IMR-90 (cell line): ENCODE data around the gene RAB3C. TPM values are rescaled to one million over a fixed set of nuclear protein-coding genes. Genes with fewer than 3 reads are reported as not detected.

ENCODE experiments used
- ATAC-seq: fragments of 200-7000 bp; cut with Tn5 transposase; 2 replicates; pipeline ENCODE4 v1.9.1; 2020; ENCODE audit warnings: low read depth, mild to moderate bottlenecking, moderate library complexity
- BruUV-seq: library from RNA; stranded (reverse); fragments of 400-500 nt; replicated peaks from 2 replicates; lab custom pipeline; 2021; lab: Mats Ljungman, UMichigan
- CTCF ChIA-PET: fragments of 300-600 bp; formaldehyde crosslinking; extraction: SDS; loops from one replicate; lab custom pipeline; 2021; ENCODE audit warnings: antibody characterized with exemption; lab: Yijun Ruan, JAX
- POLR2A ChIA-PET: fragments of 300-600 bp; sonication (Branson Sonifier 250); formaldehyde crosslinking; loops from one replicate; lab custom pipeline; 2022; ENCODE audit warnings: antibody characterized with exemption; ENCODE audit not compliant: unreplicated experiment; lab: Charles Lee
- DNase-seq: peaks from one replicate; pipeline ENCODE4 v3.0.0; 2013
- H2AFZ ChIP-seq: replicated peaks from 2 replicates; pipeline ENCODE3; 2013; ENCODE audit warnings: low read length, mild to moderate bottlenecking; ENCODE audit not compliant: poor library complexity
- H2AK5ac ChIP-seq: 2 replicates; pipeline ENCODE4 v1.6.1; 2013; ENCODE audit warnings: low read depth, low read length, inconsistent platforms
- H2AK9ac ChIP-seq: replicated peaks from 2 replicates; pipeline ENCODE3; 2013; ENCODE audit warnings: mild to moderate bottlenecking, low read depth, low read length, moderate library complexity; ENCODE audit not compliant: poor library complexity
- H2BK120ac ChIP-seq: 2 replicates; pipeline ENCODE4 v1.6.1; 2013; ENCODE audit warnings: low read depth, low read length, inconsistent platforms
- H2BK15ac ChIP-seq: 3 replicates; pipeline ENCODE4 v1.6.1; 2013; ENCODE audit warnings: low read depth, low read length, inconsistent platforms
- H2BK20ac ChIP-seq: 2 replicates; pipeline ENCODE4 v1.6.1; 2013; ENCODE audit warnings: low read depth, mild to moderate bottlenecking, inconsistent platforms, low read length, moderate library complexity
- H2BK5ac ChIP-seq: 2 replicates; pipeline ENCODE4 v1.6.1; 2013; ENCODE audit warnings: mild to moderate bottlenecking, low read depth, low read length, inconsistent platforms; ENCODE audit not compliant: poor library complexity, severe bottlenecking
- H3K14ac ChIP-seq: replicated peaks from 2 replicates; pipeline ENCODE4 v1.6.1; 2013; ENCODE audit warnings: low read depth, low read length, inconsistent platforms
- H3K18ac ChIP-seq: 2 replicates; pipeline ENCODE4 v1.6.1; 2013; ENCODE audit warnings: low read depth, low read length, control low read depth
- H3K23ac ChIP-seq: 2 replicates; pipeline ENCODE4 v1.6.1; 2013; ENCODE audit warnings: low read depth, low read length, inconsistent platforms
- H3K27ac ChIP-seq: 2 replicates; pipeline ENCODE4 v1.5.1; 2013; ENCODE audit warnings: mild to moderate bottlenecking, control low read depth, low read length; ENCODE audit not compliant: insufficient read depth
- H3K27me3 ChIP-seq: 2 replicates; pipeline ENCODE4 v1.6.1; 2013; ENCODE audit warnings: low read length; ENCODE audit not compliant: control insufficient read depth, insufficient read depth
- H3K36me3 ChIP-seq: 2 replicates; pipeline ENCODE4 v1.6.1; 2013; ENCODE audit warnings: low read length, mixed read lengths; ENCODE audit not compliant: control insufficient read depth, insufficient read depth
- H3K4ac ChIP-seq: 2 replicates; pipeline ENCODE4 v1.6.1; 2013; ENCODE audit warnings: low read depth, low read length, inconsistent platforms
- H3K4me1 ChIP-seq: 2 replicates; pipeline ENCODE4 v1.6.1; 2013; ENCODE audit warnings: low read length, mixed read lengths; ENCODE audit not compliant: control insufficient read depth, insufficient read depth
- H3K4me2 ChIP-seq: 2 replicates; pipeline ENCODE4 v1.6.1; 2013; ENCODE audit warnings: low read depth, mild to moderate bottlenecking, control low read depth, low read length, moderate library complexity
- H3K4me3 ChIP-seq: 2 replicates; pipeline ENCODE4 v1.5.1; 2013; ENCODE audit warnings: low read depth, mild to moderate bottlenecking, control low read depth, low read length, moderate library complexity; ENCODE audit not compliant: insufficient read depth
- H3K56ac ChIP-seq: 2 replicates; pipeline ENCODE4 v1.6.1; 2013; ENCODE audit warnings: low read length, inconsistent platforms; ENCODE audit not compliant: insufficient read depth; ENCODE audit errors: extremely low read depth
- H3K79me1 ChIP-seq, 2 experiments: 2 replicates each; pipeline ENCODE4 v1.6.1; 2013; ENCODE audit warnings: low read length in 2 of 2, inconsistent platforms in 1 of 2, low read depth in 1 of 2
- H3K9ac ChIP-seq: 2 replicates; pipeline ENCODE4 v1.6.1; 2013; ENCODE audit warnings: low read depth, low read length, control low read depth
- H3K9me1 ChIP-seq: 2 replicates; pipeline ENCODE4 v1.6.1; 2013; ENCODE audit warnings: low read length, inconsistent platforms; ENCODE audit not compliant: insufficient read depth
- H3K9me3 ChIP-seq: 2 replicates; pipeline ENCODE4 v1.6.1; 2013; ENCODE audit warnings: low read length; ENCODE audit not compliant: control insufficient read depth, insufficient read depth
- H4K20me1 ChIP-seq: 2 replicates; pipeline ENCODE4 v1.6.1; 2013; ENCODE audit warnings: low read length, inconsistent platforms; ENCODE audit not compliant: insufficient read depth
- H4K5ac ChIP-seq: 2 replicates; pipeline ENCODE4 v1.6.1; 2013; ENCODE audit warnings: mild to moderate bottlenecking, low read depth, low read length, control low read depth
- H4K8ac ChIP-seq, 2 experiments: 2 replicates each; pipeline ENCODE4 v1.6.1; 2013; ENCODE audit warnings: low read depth in 2 of 2, low read length in 2 of 2, control low read depth in 1 of 2, inconsistent platforms in 1 of 2
- H4K91ac ChIP-seq: 2 replicates; pipeline ENCODE4 v1.6.1; 2013; ENCODE audit warnings: low read depth, low read length, inconsistent platforms; ENCODE audit not compliant: insufficient read depth
- BHLHE40 ChIP-seq: fragments of 150-350 bp; IDR thresholded peaks from 2 replicates; pipeline ENCODE4 v1.6.1; 2016; ENCODE audit warnings: mild to moderate bottlenecking, low read depth, low read length
- CEBPB ChIP-seq: IDR thresholded peaks from 2 replicates; pipeline ENCODE4 v1.6.1; 2012; ENCODE audit warnings: low read depth, low read length, improper control_type of control experiment
- MAFK ChIP-seq: IDR thresholded peaks from 2 replicates; pipeline ENCODE4 v1.6.1; 2012; ENCODE audit warnings: low read depth, low read length, improper control_type of control experiment
- MXI1 ChIP-seq: IDR thresholded peaks from 2 replicates; pipeline ENCODE4 v1.6.1; 2012; ENCODE audit warnings: low read depth, mild to moderate bottlenecking, low read length, moderate library complexity, borderline replicate concordance
- NFE2L2 ChIP-seq: fragments of 150-350 bp; IDR thresholded peaks from 2 replicates; pipeline ENCODE4 v1.6.1; 2016; ENCODE audit warnings: low read depth, mild to moderate bottlenecking, low read length
- POLR2A ChIP-seq: IDR thresholded peaks from 2 replicates; pipeline ENCODE4 v1.6.1; 2012; ENCODE audit warnings: mild to moderate bottlenecking, low read depth, low read length
- RAD21 ChIP-seq: IDR thresholded peaks from 2 replicates; pipeline ENCODE4 v1.6.1; 2012; ENCODE audit warnings: low read length, improper control_type of control experiment
- RFX5 ChIP-seq: IDR thresholded peaks from 2 replicates; pipeline ENCODE4 v1.8.0; 2012; ENCODE audit warnings: low read depth, mild to moderate bottlenecking, low read length, moderate library complexity
- SMC3 ChIP-seq: fragments of 150-350 bp; IDR thresholded peaks from 2 replicates; pipeline ENCODE4 v1.6.1; 2016; ENCODE audit warnings: low read depth, mild to moderate bottlenecking, antibody characterized with exemption, low read length, moderate library complexity
- dilution Hi-C: fragments of 300-500 bp; cut with HindIII; formaldehyde crosslinking; loops from one replicate; pipeline ENCODE4 v1.14.3; 2018; ENCODE audit warnings: low sequenced_read_pairs; ENCODE audit not compliant: unreplicated experiment
- in situ Hi-C: fragments of 300-500 bp; cut with MboI; formaldehyde crosslinking; loops from 3 replicates; pipeline ENCODE4 v1.14.3; 2019; ENCODE audit warnings: low sequenced_read_pairs, inconsistent platforms, mixed read lengths
- intact Hi-C: fragments of 100-400 bp; cut with micrococcal nuclease; formaldehyde crosslinking; loops from 2 replicates; pipeline ENCODE4 v1.10.0; 2022
- polyA plus RNA-seq, 3 experiments: library from polyadenylated mRNA; depleted of rRNA; stranded (reverse); fragments of >200 nt; gene quantifications; 2 replicates each; pipeline ENCODE4 v1.2.3, GENCODE V29; 2012; ENCODE audit warnings: low replicate concordance in 1 of 3
- total RNA-seq: library from RNA; depleted of rRNA; stranded (reverse); fragments of >200 nt; gene quantifications from 2 replicates; pipeline ENCODE4 v1.2.3, GENCODE V29; 2012
- TF ChIP-seq, protein P1 (sequence below): fragments of 150-350 bp; IDR thresholded peaks from 2 replicates; pipeline ENCODE4 v1.6.1; 2016; ENCODE audit warnings: low read depth, mild to moderate bottlenecking, low read length, moderate library complexity, borderline replicate concordance
- TF ChIP-seq, protein P2 (sequence below): fragments of 150-350 bp; IDR thresholded peaks from 2 replicates; pipeline ENCODE4 v1.6.1; 2017; ENCODE audit warnings: mild to moderate bottlenecking, antibody characterized with exemption, low read length, low read depth

The RAB3C gene
- total and polyA plus RNA-seq, 2 of the 4 experiments (the other 2 are of a cell fraction) = not detected

DNA sequence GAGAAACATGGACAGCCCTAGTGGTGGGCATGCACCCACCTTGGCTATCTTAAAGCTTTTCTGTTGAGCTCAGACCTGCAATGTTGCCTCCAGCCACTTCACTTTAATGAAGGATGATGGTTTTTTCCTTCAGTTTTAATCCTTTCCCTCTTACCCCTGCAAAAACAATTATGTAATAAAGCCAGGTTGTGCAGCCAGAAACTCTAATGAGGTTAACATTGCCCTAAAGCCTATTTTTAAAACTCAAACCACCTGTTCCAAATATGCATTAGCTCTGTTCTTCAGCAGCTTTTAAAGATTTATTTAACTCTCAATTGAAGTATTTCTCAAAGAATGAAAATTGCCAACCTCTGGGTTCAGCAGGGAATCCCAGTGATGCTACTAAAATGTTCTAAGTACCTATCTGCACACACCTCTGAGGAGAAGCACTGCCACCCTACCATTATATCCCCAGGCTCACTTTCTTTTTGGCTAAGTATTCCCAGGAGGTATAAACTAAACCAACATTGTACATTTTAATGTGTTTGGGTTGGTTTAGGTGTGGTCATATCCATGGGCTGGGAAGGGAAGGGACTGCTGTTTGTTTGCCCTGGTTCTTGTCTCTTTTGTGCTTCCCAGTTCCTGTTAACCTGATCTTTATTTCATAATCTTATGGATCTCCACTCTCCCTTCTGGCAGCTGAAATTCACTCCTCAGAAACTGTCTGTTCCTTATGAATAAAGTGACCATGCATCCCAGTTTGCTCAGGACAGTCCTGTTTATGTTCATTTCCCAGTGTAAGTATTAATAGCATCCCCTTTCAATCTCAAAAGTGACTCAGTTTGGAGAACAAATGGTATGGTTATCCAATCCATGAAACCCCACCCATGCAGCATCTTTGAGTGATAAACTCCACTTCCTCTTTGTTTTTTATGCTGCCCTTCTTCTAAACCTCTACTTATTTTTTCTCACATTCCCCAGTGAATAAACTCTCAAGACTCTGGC lies 251.7 kb downstream of the RAB3C start:
- Histone ChIP-seq H4K8ac (no peak overlapping the region), H3K18ac (no peak overlapping the region), H3K4me1 (no peaks in the 10 kb centered on the region), H3K9me1 (no peaks in the 10 kb centered on the region), H3K36me3 (no peaks in the 10 kb centered on the region), H3K9me3 (no peaks in the 10 kb centered on the region), H2AFZ (no peak overlapping the region), H2AK9ac (no peak overlapping the region), H4K91ac (no peak overlapping the region), H2BK20ac (no peak overlapping the region), H3K27me3 (no peaks in the 10 kb centered on the region), H2BK120ac (no peak overlapping the region), H4K5ac (no peak overlapping the region), H3K27ac (no peak overlapping the region), H3K9ac (no peak overlapping the region), H2BK5ac (no peak overlapping the region), H3K56ac (no peak overlapping the region), H3K14ac (no peak overlapping the region), H3K23ac (no peak overlapping the region), H3K79me1 (no peaks in the 10 kb centered on the region), H2BK15ac (no peak overlapping the region), H3K4ac (no peak overlapping the region), H4K20me1 (no peaks in the 10 kb centered on the region), H3K4me3 (no peak overlapping the region), H3K4me2 (no peak overlapping the region), H2AK5ac (no peak overlapping the region)
- in situ Hi-C loops (no loop called here), intact Hi-C loops (no loop called here), dilution Hi-C loops (no loop called here)
- DNase-seq (no peak), ATAC-seq (no peak)
- ChIA-PET POLR2A (no interaction called here), CTCF (interaction anchor here (0.6 kb wide), 1 partner anchor 546 kb away, joined by 3 read pairs; no protein-coding TSS in a partner anchor)
- TF ChIP-seq MXI1 = no peak
- TF ChIP-seq NFE2L2 = no peak
- TF ChIP-seq RAD21 = no peak
- no peak for TF ChIP-seq BHLHE40
- TF ChIP-seq RFX5 = no peak
- TF ChIP-seq CEBPB = no peak
- TF ChIP-seq, protein P1, sequence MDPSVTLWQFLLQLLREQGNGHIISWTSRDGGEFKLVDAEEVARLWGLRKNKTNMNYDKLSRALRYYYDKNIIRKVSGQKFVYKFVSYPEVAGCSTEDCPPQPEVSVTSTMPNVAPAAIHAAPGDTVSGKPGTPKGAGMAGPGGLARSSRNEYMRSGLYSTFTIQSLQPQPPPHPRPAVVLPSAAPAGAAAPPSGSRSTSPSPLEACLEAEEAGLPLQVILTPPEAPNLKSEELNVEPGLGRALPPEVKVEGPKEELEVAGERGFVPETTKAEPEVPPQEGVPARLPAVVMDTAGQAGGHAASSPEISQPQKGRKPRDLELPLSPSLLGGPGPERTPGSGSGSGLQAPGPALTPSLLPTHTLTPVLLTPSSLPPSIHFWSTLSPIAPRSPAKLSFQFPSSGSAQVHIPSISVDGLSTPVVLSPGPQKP = no peak
- no peak for TF ChIP-seq POLR2A
- no peak for TF ChIP-seq MAFK
- TF ChIP-seq SMC3 = no peak
- TF ChIP-seq, protein P2, sequence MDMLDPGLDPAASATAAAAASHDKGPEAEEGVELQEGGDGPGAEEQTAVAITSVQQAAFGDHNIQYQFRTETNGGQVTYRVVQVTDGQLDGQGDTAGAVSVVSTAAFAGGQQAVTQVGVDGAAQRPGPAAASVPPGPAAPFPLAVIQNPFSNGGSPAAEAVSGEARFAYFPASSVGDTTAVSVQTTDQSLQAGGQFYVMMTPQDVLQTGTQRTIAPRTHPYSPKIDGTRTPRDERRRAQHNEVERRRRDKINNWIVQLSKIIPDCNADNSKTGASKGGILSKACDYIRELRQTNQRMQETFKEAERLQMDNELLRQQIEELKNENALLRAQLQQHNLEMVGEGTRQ = no peak
- no TSS peak for BruUV-seq
